K562 (cell line): ENCODE data around the gene CD1D. TPM values are rescaled to one million over a fixed set of nuclear protein-coding genes. Genes with fewer than 3 reads are reported as not detected.

Source experiments
- EP400 ChIP-seq: fragments of 450-650 bp; IDR thresholded peaks from 2 replicates; pipeline ENCODE4 v1.6.1; 2017; ENCODE audit warnings: antibody characterized with exemption, mild to moderate bottlenecking, moderate library complexity
- ERF ChIP-seq: fragments of 450-650 bp; formaldehyde crosslinking; IDR thresholded peaks from 2 replicates; pipeline ENCODE4 v1.4.0; 2020; ENCODE audit warnings: mild to moderate bottlenecking, mixed read lengths
- ESRRA ChIP-seq: fragments of 450-650 bp; IDR thresholded peaks from 2 replicates; pipeline ENCODE4 v1.6.1; 2014; ENCODE audit warnings: low read depth, mild to moderate bottlenecking, moderate library complexity, borderline replicate concordance
- ETV1 ChIP-seq: fragments of 450-650 bp; conservative IDR thresholded peaks from 2 replicates; pipeline ENCODE4 v1.6.1; 2016; ENCODE audit warnings: missing genetic modification characterization, control low read depth, low read depth, missing compliant biosample characterization
- HBP1 ChIP-seq: fragments of 450-650 bp; formaldehyde crosslinking; IDR thresholded peaks from 2 replicates; pipeline ENCODE4 v1.4.0; 2022; ENCODE audit warnings: missing genetic modification characterization
- IFI16 ChIP-seq: fragments of 250-450 bp; sonication (Bioruptor Pico); IDR thresholded peaks from 2 replicates; pipeline ENCODE4 v2.1.2; 2022; ENCODE audit warnings: mild to moderate bottlenecking, inconsistent platforms
- JUND ChIP-seq, 2 experiments: IDR thresholded peaks; 2 replicates in 1 of 2; 3 replicates in 1 of 2; pipeline ENCODE4 v1.6.1; 2011; ENCODE audit warnings: borderline replicate concordance in 2 of 2, low read depth in 2 of 2, low read length in 2 of 2, improper control_type of control experiment in 1 of 2, missing biosample characterization in 1 of 2, missing genetic modification characterization in 1 of 2, missing genetic modification reagents in 1 of 2
- MTF1 ChIP-seq: fragments of 250-450 bp; sonication (Bioruptor Pico); IDR thresholded peaks from 2 replicates; pipeline ENCODE4 v1.9.0; 2021; ENCODE audit warnings: moderate library complexity, mild to moderate bottlenecking, inconsistent platforms, borderline replicate concordance
- NR2C1 ChIP-seq, 2 experiments: fragments of 450-650 bp; IDR thresholded peaks; 2 replicates each; pipeline ENCODE4 v1.6.1; 2017; ENCODE audit warnings: mild to moderate bottlenecking in 2 of 2, antibody characterized with exemption in 1 of 2, inconsistent platforms in 1 of 2, missing compliant biosample characterization in 1 of 2, missing genetic modification characterization in 1 of 2
- PHF20 ChIP-seq: fragments of 450-650 bp; IDR thresholded peaks from 2 replicates; pipeline ENCODE4 v1.6.1; 2018; ENCODE audit not compliant: partially characterized antibody
- POLR3G ChIP-seq: IDR thresholded peaks from 2 replicates; pipeline ENCODE4 v1.6.1; 2011; ENCODE audit not compliant: insufficient read length, insufficient replicate concordance; ENCODE audit errors: extremely low read depth
- RFX7 ChIP-seq: fragments of 250-450 bp; sonication (Bioruptor Pico); IDR thresholded peaks from 2 replicates; pipeline ENCODE4 v1.5.1; 2021; ENCODE audit warnings: mild to moderate bottlenecking
- ZFPM2 ChIP-seq: fragments of 250-450 bp; sonication (Bioruptor Pico); IDR thresholded peaks from 2 replicates; pipeline ENCODE4 v1.5.1; 2022; ENCODE audit warnings: mild to moderate bottlenecking
- ZNF134 ChIP-seq: fragments of 250-450 bp; sonication (Bioruptor Pico); conservative IDR thresholded peaks from 2 replicates; pipeline ENCODE4 v1.4.0; 2020
- ZNF217 ChIP-seq: sonication (generic); formaldehyde crosslinking; IDR thresholded peaks from 2 replicates; pipeline ENCODE4 v1.8.0; 2022; ENCODE audit warnings: mild to moderate bottlenecking, missing genetic modification reagents
- ZNF830 ChIP-seq: fragments of 250-450 bp; sonication (Bioruptor Pico); IDR thresholded peaks from 2 replicates; pipeline ENCODE4 v1.5.0; 2021; ENCODE audit warnings: mild to moderate bottlenecking
- polyA plus RNA-seq, 8 experiments: library from polyadenylated mRNA; depleted of rRNA in 4 of 8; stranded (reverse) in 5 of 8; unstranded in 3 of 8; fragments of >200 nt; fragmentation: Nextera tagmentation in 2 of 8; fragmentation: Illumina TruSeq in 1 of 8; extraction: Ambion mirVana in 2 of 8; extraction: Trizol in 1 of 8; gene quantifications; 2 replicates each; pipeline versions ENCODE4 v1.2.1 to v1.2.3, GENCODE V29; 2011 to 2014; ENCODE audit warnings: inconsistent platforms in 1 of 8, missing spikeins in 1 of 8
- total RNA-seq, 7 experiments: library from RNA; depleted of rRNA in 6 of 7; stranded (reverse); fragments of >200 nt in 6 of 7; fragmentation: Illumina TruSeq in 2 of 7; extraction: Trizol in 2 of 7; gene quantifications; 2 replicates each; pipeline versions ENCODE4 v1.2.1 to v1.2.3, GENCODE V29; 2011 to 2021; ENCODE audit warnings: low replicate concordance in 1 of 7
- TF ChIP-seq, protein P1 (sequence below), 2 experiments: fragments of 450-650 bp in 1 of 2; sonication (generic) in 1 of 2; formaldehyde crosslinking in 1 of 2; IDR thresholded peaks; 2 replicates each; pipeline versions ENCODE4 v1.7.1 to v1.9.0; 2016 to 2022; ENCODE audit warnings: inconsistent platforms in 1 of 2, mild to moderate bottlenecking in 1 of 2, missing genetic modification reagents in 1 of 2

CD1D gene
- total and polyA plus RNA-seq, 9 of the 15 experiments (the other 6 are each of a cell fraction or from before 2014, with no cell fraction given), result 0.03 TPM; not detected in 8

DNA sequence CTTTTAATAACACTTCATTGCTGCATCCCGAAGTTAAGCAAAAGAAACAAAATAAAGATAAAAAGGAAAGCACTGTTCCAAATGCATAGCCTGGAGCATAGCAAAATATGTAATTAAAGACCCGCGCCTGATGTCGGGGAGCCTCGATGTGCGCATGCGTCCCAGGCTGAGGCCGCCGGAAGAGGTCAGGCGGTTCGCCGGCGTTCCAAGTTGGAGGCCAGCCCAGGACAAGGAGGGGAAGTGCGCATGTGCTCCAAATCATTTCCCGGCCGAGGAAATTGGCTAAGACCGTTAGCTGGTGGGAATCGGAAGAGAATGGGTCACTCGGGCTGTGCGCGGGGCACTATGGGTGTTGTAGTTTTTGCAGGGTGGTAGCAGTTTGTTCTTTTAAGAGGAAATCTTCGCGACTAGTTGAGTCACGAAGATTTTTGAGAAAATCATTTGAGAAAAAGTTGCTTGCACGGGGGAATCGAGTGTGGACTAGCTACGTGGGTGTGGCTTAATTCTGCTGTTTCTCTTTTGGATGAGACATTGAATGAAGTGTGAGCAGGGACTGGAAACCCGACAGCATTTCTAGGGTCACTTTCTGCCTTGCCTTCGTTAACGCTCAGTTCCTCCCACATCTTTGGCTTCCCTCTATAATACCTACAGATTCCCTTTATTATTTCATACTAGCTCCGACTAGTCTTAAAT is 31.0 kb upstream of the CD1D start (continued):
- TF ChIP-seq, protein P1, sequence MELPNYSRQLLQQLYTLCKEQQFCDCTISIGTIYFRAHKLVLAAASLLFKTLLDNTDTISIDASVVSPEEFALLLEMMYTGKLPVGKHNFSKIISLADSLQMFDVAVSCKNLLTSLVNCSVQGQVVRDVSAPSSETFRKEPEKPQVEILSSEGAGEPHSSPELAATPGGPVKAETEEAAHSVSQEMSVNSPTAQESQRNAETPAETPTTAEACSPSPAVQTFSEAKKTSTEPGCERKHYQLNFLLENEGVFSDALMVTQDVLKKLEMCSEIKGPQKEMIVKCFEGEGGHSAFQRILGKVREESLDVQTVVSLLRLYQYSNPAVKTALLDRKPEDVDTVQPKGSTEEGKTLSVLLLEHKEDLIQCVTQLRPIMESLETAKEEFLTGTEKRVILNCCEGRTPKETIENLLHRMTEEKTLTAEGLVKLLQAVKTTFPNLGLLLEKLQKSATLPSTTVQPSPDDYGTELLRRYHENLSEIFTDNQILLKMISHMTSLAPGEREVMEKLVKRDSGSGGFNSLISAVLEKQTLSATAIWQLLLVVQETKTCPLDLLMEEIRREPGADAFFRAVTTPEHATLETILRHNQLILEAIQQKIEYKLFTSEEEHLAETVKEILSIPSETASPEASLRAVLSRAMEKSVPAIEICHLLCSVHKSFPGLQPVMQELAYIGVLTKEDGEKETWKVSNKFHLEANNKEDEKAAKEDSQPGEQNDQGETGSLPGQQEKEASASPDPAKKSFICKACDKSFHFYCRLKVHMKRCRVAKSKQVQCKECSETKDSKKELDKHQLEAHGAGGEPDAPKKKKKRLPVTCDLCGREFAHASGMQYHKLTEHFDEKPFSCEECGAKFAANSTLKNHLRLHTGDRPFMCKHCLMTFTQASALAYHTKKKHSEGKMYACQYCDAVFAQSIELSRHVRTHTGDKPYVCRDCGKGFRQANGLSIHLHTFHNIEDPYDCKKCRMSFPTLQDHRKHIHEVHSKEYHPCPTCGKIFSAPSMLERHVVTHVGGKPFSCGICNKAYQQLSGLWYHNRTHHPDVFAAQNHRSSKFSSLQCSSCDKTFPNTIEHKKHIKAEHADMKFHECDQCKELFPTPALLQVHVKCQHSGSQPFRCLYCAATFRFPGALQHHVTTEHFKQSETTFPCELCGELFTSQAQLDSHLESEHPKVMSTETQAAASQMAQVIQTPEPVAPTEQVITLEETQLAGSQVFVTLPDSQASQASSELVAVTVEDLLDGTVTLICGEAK (IDR thresholded peaks at IDR 0.05), result peak; percentile 83
- TF ChIP-seq, protein P1 (CRISPR knock-in tag; IDR thresholded peaks at IDR 0.05), result no peak
- TF ChIP-seq ZNF217 (CRISPR knock-in tag) (no peak), ETV1 (tag) (peak; percentile 38; the same call in 1 of the 2 replicates), PHF20 (no peak), ZNF134 (CRISPR knock-in tag) (no peak), HBP1 (CRISPR knock-in tag) (no peak), ESRRA (0 out of 2 replicates have a peak, but pooled peaks have one; percentile 21), MTF1 (CRISPR knock-in tag) (no peak), ERF (CRISPR knock-in tag) (no peak), JUND (IDR thresholded peaks at IDR 0.05; ENCODE audit: borderline replicate concordance, low read depth, low read length) (0 out of 2 replicates have a peak, but pooled peaks have one; percentile 30), JUND (tag; IDR thresholded peaks at IDR 0.05; ENCODE audit: borderline replicate concordance, low read depth, low read length) (peak; percentile 35; the same call in 1 of the 3 replicates), EP400 (peak; percentile 20; the same call in 1 of the 2 replicates), IFI16 (no peak), RFX7 (CRISPR knock-in tag) (no peak), ZFPM2 (CRISPR knock-in tag) (no peak), NR2C1 (IDR thresholded peaks at IDR 0.05) (peak; percentile 86), NR2C1 (tag; IDR thresholded peaks at IDR 0.05) (peak; percentile 93), POLR3G (no peak), ZNF830 (CRISPR knock-in tag) (no peak)
